NK-92 (cell line): ENCODE data around the gene MYL4.
"Not testable (repeated sequence)": the region's sequence is repeated elsewhere in the genome, so short reads cannot be mapped to it uniquely, and the experiment has no call there.

Experiments
- DNase-seq: peaks from one replicate; lab custom pipeline; 2025; ENCODE audit not compliant: unreplicated experiment; lab: John Stamatoyannopoulos, UW

Gene MYL4

DNA sequence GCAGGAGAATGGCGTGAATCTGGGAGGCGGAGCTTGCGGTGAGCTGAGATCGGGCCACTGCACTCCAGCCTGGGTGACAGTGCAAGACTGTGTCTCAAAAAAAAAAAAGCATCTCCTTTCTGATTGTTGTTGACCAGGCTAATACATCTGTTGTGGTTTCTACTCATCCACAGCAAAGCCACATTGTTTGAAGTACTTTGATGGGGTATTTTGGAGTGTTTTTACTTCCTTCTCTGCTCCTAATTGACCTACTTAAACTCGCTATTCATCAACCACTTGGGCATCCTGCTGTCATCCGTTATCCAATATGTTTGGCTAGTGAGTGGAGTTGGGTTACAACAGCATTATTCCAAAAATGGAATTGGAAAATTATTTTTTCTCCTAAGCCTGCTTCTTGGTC, 16.6 kb upstream of the MYL4 start:
- no peak for DNase-seq

DNA sequence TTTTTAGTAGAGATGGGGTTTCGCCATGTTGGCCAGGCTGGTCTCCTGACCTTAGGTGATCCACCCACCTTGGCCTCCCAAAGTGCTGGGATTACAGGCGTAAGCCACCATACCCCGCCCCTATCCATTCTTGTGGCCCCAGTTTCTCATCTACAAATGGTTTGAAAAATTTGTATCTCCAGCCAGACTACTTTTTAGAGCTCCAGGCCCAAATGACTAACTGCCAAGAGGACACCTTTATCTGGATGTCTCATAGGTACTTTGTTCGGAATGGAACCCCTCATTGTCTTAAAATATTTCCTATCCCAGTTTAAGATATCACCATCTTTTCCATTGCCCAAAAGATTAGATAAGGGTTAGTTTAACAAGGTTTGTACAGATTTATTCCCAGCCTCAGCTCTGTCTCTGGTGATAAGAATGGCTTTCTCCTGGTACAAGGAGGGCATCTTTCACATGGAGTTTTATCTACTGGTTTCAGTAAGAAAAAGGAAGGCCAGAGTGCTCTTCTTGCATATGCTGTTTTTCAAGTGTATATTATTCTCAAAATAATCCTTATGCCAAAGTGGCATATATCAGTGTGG, 15.1 kb upstream of the MYL4 start:
- DNase-seq = no peak

DNA sequence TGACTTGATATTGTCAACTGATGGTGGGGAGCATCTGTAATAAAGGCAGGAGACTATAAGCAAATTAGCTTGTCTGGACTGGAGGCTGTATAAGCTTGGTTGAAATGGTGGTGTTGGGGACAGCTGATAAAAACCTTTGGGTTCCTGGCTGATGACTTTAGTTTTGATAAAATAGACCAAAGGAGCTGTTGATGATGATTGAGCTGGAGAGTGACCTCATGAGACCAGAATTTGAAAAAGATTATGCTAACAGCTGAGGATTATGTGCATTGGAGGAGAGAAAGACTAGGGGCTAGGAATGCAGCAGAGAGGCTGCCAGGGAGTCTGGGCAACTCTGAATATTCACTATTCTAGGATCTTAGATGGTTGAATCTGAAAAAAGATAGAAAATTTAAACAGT, 11.3 kb upstream of the MYL4 start:
- no peak for DNase-seq

DNA sequence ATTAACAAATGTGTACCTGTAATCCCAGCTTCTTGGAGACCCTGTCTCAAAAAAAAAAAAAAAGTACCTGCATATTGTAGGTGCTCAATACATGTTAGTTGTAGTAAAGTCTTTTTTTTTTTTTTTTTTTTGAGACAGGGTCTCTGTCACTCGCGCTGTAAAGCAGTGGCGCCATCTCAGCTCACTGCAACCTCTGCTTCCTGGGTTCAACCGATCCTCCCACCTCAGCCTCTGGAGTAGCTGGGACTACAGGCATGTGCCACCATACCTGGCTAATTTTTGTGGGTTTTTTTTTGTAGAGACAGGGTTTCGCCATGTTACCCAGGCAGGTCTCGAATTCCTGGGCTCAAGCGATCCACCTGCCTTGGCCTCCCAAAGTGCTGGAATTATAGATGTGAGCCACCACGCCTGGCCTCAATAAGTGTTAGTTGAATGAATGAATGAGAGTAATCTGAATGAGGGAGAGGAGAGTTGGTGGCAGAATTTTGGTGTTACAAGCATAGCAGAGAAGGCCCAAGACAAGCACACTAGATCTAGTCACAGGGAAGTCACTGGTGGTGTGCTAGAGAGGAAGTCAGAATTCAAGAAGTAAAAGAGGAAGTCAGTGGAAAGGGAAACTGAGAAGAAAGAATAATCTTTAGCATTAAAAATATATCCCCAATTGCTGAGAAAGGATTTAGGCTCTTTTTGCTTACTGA, 9.4 kb upstream of the MYL4 start:
- no peak for DNase-seq

DNA sequence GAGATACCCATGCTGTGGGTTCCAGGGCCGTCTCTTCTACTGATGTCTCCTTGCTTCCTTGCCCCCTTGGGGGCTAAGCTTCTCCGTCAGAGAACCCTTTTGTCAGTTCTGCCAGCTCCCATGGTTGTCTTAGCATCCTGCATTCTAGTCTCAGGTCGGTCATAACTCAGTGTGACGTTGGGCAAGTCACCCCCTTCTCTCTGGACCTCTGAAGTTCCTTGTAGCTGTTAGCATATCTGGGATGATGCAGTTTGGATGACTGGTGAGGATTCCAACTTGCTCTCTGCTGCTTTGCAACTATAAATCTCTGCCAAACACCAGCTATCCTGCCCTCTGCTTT, 8.9 kb upstream of the MYL4 start:
- DNase-seq = no peak

DNA sequence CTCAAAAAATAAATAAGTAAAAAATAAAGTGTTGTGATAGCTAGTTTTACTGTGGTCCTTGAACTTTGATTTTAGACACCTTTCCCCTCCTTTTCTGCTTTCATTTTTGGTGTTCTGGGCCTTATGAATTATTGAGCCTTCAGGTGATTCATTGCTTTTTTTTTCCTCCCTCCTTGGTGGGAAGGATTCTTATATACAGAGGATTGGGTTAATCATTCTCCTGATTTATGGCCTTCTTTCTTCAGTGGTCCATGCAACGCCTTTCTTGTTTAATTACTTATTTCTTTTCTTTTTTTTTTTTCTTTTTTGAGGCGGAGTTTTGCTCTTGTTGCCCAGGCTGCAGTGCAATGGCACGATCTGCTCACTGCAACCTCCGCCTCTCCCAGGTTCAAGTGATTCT, 8.0 kb upstream of the MYL4 start:
- no peak for DNase-seq

DNA sequence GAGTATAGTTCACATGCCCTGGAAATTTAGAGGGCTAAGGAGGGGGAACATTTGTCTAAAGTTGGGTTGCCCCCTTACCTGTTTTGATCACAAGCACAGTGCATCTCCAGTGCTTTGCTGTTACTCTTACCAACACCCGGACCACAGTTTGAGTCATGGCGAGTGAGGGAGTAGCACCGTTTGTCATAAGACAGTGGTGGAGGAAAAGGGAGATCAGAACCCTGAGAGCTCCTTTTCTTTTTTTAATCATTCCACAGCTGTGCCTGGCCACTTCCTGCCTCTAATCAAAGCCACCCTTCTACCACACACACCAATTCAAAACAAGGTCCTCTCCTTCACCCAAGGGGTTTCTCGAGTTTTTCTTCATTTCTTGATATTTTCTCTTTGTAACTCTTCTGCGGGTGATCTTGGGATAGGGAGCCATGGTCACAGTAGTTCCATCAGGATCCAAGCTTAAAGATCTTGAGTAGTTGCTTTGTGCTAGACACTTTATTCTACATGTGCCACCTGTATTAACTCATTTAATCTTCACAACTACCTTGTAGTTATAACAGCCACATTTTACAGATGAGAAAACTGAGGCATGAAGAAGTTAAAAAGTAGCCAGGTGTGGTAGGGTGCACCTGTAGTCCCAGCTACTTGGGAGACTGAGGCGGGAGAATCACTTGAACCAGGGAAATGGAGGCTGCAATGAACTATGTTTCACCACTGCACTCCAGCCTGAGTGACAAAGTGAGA, 5.0 kb upstream of the MYL4 start:
- no peak for DNase-seq

DNA sequence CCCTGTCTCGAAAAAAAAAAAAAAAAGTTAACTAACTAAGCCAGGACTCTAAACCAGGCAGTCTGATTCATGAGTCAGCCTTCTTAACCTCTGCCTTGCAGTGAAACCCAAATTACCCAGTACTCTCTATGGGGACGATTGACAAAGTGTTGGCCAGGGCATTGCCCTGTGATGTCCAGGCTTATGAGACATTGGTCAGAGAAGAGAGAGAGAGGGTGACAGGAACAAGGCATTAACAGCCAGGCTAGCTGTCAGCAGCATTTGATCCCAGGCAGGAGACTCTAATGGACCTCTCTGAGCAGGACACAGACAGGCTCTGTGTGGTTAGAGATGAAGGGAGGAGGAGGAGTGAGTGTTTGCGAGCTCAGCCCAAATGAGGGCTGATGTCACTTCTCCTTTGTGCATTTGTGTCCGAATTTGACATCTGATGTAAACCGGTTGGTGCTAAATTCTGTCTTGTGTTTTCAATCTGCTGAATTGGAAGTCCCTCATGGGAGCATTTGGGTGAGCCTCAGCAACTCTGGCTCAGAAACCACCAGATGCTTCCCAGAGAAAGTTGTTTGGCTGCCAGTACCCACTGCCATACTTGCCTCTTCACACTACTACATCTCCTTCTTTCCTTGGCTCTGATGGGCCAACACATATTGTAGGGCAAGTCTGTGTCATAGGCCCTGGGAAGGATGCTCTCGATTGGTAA, 4.3 kb upstream of the MYL4 start:
- DNase-seq = no peak

DNA sequence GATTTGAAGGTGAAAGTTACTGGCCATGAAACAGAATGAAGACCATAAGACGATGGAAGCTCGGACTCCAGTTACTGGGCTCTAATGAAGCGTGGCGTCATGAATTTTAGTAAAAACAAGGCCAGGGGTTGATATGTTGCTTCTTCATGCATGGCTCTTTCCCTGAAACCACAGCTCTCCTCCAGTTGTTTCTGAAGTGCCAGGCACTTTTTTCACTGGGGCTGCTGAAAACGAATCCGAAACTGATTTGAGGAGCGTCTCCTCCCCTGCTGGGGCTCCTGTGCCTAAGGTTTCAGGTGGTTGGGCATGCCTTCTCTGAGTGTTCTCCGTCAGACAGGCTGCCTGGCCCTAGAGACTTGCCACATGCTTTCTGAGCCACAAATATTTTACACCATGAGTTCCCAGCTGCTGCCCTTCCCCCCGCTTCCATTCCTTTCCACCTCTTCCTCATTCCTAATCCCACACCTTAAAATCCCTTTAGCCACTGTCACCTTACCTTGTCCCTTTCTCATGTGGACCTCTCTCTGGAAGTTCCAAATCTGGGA, 3.7 kb upstream of the MYL4 start:
- DNase-seq = no peak

DNA sequence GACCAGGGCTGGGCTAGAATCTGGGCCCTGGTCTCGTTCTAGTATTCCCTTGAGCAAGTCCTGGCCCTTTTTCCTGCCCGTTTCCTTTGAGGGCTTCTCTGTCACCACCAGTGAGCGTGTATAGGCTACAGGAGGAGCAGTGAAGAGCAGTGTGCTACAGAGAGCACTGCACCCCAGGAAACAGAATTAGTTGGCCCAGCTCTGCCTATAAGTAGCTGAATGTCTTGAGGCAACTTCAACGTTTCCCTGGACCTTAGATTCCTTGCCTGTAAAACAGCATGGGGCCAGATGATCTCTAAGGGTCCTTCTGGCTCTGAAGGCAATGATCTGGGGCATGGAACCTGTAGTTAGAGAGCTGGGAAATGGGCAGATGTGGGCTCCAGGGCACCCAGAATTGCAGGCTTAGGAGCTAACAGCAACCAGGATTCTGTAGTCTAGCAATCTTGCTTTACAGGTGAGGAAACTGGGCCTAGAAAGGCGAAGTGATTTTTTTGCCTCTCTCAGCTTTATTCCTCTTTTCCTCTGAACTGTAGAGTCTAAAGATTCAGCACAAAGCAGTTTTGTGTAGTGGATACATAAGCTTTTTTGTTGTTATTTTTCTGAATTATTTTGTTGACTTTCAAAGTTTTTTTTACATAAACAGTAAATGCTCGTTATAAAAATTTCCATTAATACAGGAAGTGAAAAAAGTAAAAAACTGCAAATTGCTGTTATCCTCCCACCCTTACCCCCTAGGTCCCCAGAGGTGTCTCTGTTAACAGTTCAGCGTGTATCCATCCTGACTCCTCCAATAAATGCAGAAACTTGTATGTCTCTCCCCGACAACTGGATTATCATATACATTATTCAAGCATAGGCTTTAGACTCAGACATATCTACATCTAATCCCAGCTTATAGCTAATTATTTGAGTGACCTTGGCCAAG, 1.7 kb upstream of the MYL4 start:
- DNase-seq = no peak

DNA sequence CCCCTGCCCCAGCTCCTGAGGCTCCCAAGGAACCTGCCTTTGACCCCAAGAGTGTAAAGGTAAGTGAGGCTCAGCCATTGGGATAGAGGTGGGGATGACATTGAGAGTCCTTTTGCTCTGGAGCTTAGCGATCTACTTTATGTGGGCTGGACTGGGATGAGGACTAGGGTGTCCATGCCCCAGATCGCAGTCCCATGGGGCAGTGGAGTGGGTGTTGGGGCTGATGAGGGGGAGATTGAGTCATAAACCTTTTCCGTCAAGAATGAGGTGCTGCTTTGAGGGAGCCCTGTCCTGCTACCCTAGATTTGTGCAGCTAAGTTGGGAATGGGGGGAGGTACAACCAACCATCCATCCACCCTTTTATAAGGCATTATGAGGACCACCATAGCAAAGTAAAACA, 351 bp downstream of the MYL4 start:
- no peak for DNase-seq

DNA sequence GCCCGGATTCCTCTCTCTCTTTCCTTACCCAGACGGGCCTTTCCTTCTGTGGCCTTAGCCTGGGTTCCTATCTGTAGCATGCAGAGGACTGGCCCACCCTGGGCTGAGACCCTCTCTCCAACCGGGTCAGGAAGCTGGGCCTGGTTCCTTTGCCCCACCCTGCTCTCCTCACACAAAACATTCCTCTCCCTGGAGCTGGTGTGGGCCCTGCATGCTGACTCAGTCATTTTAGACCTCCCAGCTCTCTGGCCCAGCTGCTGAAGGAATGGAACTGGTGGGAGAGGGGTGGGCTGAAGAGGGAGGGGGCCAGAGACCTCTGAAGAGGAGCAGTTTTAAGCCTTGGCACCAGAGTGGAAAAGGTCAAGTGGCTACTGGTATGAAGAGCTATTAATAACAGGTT, 957 bp downstream of the MYL4 start:
- no peak for DNase-seq

DNA sequence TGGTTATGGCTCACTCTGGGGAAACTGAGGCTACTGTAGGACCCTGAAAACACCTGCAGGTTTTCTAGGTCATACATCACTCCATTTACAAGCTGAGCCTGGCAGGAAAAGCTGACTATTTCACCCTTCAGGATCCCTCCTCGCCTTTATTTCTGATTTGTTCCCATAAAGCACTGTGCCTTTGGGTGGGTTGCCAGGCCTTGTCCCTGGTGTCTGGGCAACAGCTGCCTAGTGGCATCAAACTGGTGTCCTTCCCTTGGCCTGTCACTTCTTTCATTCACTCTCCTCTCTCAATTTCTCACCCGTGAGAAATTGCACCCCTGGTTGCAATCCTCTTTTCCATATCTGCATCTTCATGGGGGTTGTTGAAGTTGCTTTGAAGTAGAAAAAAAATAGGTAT, 1.6 kb downstream of the MYL4 start:
- no peak for DNase-seq

DNA sequence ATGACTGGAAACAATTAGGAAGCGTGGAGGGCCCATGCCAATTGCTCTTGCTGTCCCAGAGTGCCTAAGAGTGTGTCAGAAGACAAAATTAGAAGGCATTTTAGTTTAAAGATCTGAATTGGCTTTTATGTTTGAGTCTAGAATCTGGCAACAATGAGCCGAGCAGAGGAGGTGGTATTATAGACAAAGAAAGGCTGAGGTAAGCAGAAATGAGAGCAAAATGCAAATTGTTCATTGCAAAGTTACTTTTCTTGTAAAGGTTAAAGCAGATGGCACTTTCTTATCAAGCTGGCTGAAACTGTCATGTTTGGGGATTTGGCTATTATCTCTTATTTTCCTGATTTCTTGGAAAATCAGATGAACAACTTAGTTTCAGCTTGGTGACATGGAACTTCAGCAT, 3.3 kb downstream of the MYL4 start:
- DNase-seq = no peak

DNA sequence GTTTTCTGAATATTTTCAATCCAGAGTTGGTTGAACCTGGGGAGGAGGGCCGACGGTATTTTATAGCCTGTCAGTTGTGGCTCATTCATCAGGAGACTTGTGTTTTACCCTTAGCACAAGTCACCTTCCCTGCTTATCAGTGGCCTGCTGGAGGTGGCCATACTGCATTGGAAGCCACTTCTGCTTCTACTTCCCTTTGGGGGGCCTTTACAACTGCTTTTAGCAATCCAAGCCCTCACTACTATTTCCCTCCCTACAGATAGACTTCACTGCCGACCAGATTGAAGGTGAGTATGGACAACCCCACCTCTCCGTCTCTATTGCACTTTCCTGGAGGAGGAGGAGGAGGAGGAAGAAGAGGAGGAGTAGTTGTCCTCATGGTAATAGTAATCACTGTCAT, 4.4 kb downstream of the MYL4 start:
- no peak for DNase-seq

DNA sequence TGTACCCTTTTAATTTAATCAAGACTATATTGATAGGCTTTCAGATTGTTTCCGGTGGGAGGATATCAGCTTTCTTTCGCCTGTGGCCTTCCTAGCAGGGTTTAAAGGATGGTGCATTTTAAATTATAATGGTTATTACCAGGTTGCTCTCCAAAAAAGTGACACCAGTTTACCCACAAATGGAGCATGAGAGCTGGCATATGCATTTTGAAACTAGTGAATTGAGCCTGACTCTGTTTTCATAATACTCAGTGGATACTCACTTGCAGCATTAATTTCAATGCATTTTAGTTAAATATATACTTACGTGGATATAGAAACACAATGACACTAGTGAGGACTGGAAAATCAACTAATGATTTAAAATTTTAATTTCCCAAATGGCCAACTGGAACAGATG, 5.8 kb downstream of the MYL4 start:
- no peak for DNase-seq

DNA sequence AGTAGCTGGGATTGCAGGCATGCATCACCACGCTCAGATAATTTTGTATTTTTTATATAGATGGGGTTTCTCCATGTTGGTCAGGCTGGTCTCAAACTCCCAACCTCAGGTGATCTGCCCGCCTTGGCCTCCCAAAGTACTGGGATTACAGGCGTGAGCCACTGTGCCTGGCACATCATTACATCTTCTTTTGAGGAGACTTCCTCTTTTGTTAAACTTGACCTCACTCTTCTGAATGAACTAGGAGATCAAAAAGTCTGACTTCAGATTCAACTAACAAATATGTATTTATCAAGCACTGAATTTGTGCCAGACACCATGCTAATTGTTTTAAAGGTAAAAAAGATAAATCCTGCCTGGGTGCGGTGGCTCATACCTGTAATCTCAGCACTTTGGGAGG, 7.7 kb downstream of the MYL4 start:
- DNase-seq = not testable (repeated sequence)

DNA sequence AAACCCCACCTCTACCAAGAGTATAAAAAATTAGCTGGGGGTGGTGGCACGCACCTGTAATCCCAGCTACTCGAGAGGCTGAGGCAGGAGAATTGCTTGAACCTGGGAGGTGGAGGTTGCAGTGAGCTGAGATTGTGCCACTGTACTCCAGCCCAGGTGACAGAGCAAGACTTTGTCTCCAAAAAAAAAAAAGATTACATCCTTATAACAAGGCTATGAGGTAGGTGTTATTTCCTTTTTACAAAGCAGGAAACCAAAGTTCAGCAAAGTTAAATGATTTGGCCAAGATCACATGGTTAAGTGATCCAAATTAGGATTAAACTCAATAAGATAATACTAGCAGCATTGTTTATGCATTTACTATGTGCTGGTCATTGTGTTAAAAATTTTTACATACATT, 8.1 kb downstream of the MYL4 start:
- DNase-seq = not testable (repeated sequence)

DNA sequence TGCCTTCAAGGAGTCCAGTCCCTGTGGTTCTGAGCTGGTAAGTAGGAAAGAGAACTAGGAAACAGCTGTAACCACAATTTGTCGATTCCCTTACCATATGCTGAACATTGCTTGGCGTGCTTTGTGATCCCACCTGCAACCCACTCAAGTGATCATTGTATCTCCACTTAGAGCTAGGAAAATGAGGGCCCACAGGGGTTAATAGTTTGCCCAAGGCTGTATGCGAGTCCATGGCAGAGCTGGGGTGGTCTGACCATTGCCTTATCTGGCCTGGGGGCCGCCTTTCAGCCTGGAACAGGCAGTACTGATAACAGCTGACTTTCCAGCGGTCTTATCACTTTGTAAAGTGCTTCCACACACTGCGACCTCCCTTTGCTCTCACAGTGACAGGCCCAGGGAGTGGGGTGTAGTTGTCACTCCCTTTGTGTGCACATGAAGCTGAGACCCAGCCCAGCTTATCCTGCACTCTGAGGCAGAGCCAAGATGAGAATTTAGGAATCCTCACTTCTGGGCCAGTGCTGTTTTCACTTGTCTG, 9.8 kb downstream of the MYL4 start:
- DNase-seq = no peak
